Dermis blood vessel endothelial cell (primary cell): Measurements from ENCODE around the gene C12orf75. TPM values are rescaled to one million over a fixed set of nuclear protein-coding genes. Genes with fewer than 3 reads are reported as not detected.
A peak's percentile ranks its signal among the peaks of the same experiment; 100 is the strongest.
"Not testable (repeated sequence)": the region's sequence is repeated elsewhere in the genome, so short reads cannot be mapped to it uniquely, and the experiment has no call there.

Experiments
- DNase-seq: peaks from one replicate; pipeline ENCODE4 v3.0.0; 2010
- total RNA-seq: library from RNA; depleted of rRNA; stranded (reverse); fragments of >200 nt; gene quantifications from 2 replicates; pipeline ENCODE4 v1.2.3, GENCODE V29; 2014

C12orf75 gene
- total RNA-seq, 1 donor from 2014 or later, result 15.1 TPM

- DNase-seq, result not testable (repeated sequence)
These were observed 19.9 kb upstream of the C12orf75 start for GRCh38 chr12:105310476-105311085.

GRCh38 chr12:105311936-105312335 lies 18.6 kb upstream of the C12orf75 start:
- not testable (repeated sequence) for DNase-seq

- not testable (repeated sequence) for DNase-seq
These were observed 16.7 kb upstream of the C12orf75 start for GRCh38 chr12:105313755-105314154.

GRCh38 chr12:105315130-105315529 lies 15.4 kb upstream of the C12orf75 start:
- DNase-seq, result peak; percentile 36

GRCh38 chr12:105315726-105316125 lies 14.8 kb upstream of the C12orf75 start:
- no peak for DNase-seq

- no peak for DNase-seq
These were observed 13.3 kb upstream of the C12orf75 start for GRCh38 chr12:105316931-105317852.

GRCh38 chr12:105317942-105318621 lies 12.4 kb upstream of the C12orf75 start:
- DNase-seq, result no peak

- DNase-seq, result no peak
These were observed 11.6 kb upstream of the C12orf75 start for GRCh38 chr12:105318651-105319483.

GRCh38 chr12:105319691-105320209 lies 10.7 kb upstream of the C12orf75 start:
- no peak for DNase-seq

GRCh38 chr12:105321125-105321524 lies 9.4 kb upstream of the C12orf75 start:
- DNase-seq, result no peak

GRCh38 chr12:105322070-105322469 lies 8.4 kb upstream of the C12orf75 start:
- DNase-seq, result no peak

- DNase-seq, result no peak
These were observed 5.8 kb upstream of the C12orf75 start for GRCh38 chr12:105324704-105325103.

- no peak for DNase-seq
These were observed 5.4 kb upstream of the C12orf75 start for GRCh38 chr12:105325117-105325516.

- no peak for DNase-seq
These were observed 587 bp upstream of the C12orf75 start for GRCh38 chr12:105329926-105330282.

GRCh38 chr12:105330931-105331804 lies 677 bp downstream of the C12orf75 start:
- DNase-seq, result peak; percentile 37

- DNase-seq, result no peak
These were observed 1.3 kb downstream of the C12orf75 start for GRCh38 chr12:105331805-105332251.

GRCh38 chr12:105332286-105332685 lies 1.8 kb downstream of the C12orf75 start:
- not testable (repeated sequence) for DNase-seq

- DNase-seq, result no peak
These were observed 2.4 kb downstream of the C12orf75 start for GRCh38 chr12:105332925-105333324.

GRCh38 chr12:105334001-105334400 lies 3.5 kb downstream of the C12orf75 start:
- DNase-seq, result no peak

- no peak for DNase-seq
These were observed 4.1 kb downstream of the C12orf75 start for GRCh38 chr12:105334582-105334981.

GRCh38 chr12:105335856-105336255 lies 5.4 kb downstream of the C12orf75 start:
- no peak for DNase-seq
